GM12865 (cell line): ENCODE results near the gene CPTP.

Source experiments
- DNase-seq: peaks from one replicate; pipeline ENCODE4 v3.0.0; 2010; ENCODE audit warnings: low read depth
- H3K4me3 ChIP-seq: 2 replicates; pipeline ENCODE4 v1.5.1; 2011; ENCODE audit warnings: mild to moderate bottlenecking, low read depth, low read length, control low read depth
- CTCF ChIP-seq: IDR thresholded peaks from 2 replicates; pipeline ENCODE4 v1.5.1; 2011; ENCODE audit warnings: low read length, control low read depth, low read depth, inconsistent platforms; ENCODE audit not compliant: insufficient read depth; ENCODE audit errors: missing control alignments

Gene CPTP

GRCh38 chr1:1292851-1293250, 31.8 kb upstream of the CPTP start:
- DNase-seq: no peak
- no peak overlapping the region for H3K4me3 ChIP-seq
- TF ChIP-seq CTCF: no peak

DNA sequence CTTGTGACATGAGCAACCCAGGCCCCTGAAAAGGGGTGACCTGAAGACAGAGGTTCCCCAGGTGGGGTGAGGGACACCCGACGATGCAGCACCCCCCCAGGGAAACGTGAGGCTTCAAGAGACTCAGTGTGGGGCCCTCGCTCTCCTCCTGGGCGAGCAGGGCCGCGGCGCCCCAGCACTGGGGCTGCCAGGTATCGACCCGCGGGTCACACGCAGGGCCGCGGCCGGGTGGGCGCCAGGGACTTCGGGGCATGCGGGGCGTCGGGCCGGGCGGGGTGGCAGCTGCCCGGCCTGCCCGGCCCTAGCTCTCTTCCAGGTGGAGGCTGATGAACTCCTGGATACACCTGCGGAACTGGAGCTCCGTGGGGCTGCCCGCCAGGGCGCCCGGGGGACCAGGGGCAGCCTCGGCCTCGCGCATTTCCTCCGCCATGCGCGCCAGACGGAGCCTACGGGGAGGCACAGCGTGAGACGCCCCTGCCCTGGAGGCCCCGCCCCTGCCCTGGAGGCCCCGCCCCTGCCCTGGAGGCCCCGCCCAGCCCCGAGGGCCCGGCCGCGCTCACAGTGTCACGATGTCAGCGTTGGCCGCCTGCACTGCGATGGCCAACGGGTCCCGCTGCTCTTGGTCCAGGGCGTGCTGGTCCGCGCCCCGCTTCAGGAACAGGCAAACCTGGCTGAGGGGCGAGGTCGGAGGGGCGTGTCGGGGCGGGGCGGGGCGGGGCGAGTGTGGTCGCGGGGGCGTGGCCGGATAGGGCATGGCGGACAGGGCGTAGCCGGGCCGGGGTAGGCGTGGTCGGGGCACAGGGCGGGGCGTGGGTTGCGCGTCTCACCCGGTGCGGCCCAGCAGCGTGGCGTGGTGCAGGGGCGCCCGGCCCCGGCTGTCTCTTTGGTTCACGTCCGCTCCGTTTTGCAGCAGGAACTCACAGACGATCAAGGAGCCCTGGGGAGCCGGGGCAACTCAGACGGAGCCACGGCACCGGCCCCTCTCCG, 31.0 kb upstream of the CPTP start:
- no peak for DNase-seq
- no peak for TF ChIP-seq CTCF
- no peak overlapping the region for H3K4me3 ChIP-seq

DNA sequence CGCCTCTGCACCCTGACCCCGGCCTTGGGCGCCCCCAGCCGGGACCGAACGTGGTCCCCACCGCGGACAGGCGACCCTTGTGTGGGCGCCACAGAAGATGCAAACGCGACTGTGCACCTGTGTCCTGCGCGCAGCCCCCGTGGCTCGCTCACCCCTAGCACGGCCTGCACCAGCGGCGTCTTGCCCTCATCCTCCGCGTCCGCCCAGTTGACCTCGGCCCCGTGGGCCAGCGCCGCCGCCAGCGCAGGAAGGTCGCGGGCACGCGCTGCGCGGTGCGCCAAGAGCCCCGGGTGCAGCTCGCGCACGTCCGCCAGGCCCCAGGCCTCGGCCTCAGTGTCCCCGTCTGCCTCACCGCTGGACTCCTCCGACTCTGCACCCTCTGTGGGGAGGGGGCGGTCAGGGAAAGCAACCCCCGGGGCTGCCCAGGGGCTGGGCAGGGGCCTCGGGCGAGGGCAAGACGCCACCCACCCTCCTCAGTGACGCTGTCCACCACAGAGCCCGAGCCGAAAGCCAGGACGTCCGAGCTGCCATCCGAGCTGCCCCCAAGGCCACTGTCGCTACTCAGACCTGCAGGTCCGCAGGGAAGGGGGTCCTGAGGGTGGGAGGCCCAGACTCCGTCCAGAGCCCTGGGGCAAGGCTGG, 30.2 kb upstream of the CPTP start:
- DNase-seq: no peak
- no peak for TF ChIP-seq CTCF
- no peak overlapping the region for H3K4me3 ChIP-seq

- no peak overlapping the region for H3K4me3 ChIP-seq
- DNase-seq: no peak
- TF ChIP-seq CTCF: no peak
Observed at GRCh38 chr1:1295154-1295923, 29.3 kb upstream of the CPTP start.

DNA sequence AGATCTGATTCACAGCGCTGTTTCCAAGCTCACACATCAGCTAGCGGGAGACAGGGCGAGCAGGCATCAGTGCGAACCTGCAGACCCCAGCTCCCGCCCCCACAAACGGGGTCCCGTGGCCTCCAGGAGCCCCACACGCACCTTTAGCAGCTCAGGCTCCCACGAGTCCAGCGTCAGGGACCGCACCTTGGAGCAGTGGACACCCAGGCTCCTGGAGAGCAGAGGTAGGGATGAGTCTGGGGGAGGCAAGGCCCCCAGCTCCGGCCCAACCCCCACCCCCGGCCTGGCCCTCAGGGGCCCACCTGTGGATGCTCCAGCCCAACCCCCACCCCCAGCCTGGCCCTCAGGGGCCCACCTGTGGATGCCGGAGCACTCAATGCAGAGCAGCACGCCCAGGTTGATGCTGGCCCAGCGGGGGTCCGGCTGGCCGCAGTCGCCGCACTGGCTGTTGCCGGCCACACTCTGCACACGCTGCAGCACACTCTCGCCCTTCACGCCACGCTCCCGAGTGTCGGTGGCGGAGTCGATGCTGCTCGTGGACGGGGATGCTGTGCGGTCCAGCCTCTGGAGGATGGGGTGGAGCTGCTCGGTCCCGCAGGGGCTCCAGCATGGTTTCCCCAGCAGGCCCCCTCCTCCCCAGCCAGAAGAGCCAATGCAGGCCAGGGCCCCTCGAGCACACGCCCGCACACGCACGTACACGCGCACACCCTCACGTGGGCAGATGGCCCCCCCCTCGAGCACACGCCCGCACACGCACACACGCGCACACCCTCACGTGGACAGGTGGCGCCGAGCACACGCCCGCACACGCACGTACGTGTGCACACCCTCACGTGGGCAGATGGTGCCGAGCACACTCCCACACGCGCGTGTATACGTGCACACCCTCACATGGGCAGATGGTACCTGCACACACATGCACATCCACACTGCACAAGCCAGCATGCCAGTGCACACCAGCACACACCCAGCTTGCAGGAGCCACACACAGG, 28.2 kb upstream of the CPTP start:
- DNase-seq: no peak
- TF ChIP-seq CTCF: no peak
- H3K4me3 ChIP-seq: no peak overlapping the region
